IMR-90 (cell line): Measurements from ENCODE around the gene WASL. TPM values are rescaled to one million over a fixed set of nuclear protein-coding genes. Genes with fewer than 3 reads are reported as not detected.

Experiments
- ATAC-seq: fragments of 200-7000 bp; cut with Tn5 transposase; 2 replicates; pipeline ENCODE4 v1.9.1; 2020; ENCODE audit warnings: low read depth, mild to moderate bottlenecking, moderate library complexity
- BruUV-seq: library from RNA; stranded (reverse); fragments of 400-500 nt; replicated peaks from 2 replicates; lab custom pipeline; 2021; lab: Mats Ljungman, UMichigan
- CTCF ChIA-PET: fragments of 300-600 bp; formaldehyde crosslinking; extraction: SDS; loops from one replicate; lab custom pipeline; 2021; ENCODE audit warnings: antibody characterized with exemption; lab: Yijun Ruan, JAX
- POLR2A ChIA-PET: fragments of 300-600 bp; sonication (Branson Sonifier 250); formaldehyde crosslinking; loops from one replicate; lab custom pipeline; 2022; ENCODE audit warnings: antibody characterized with exemption; ENCODE audit not compliant: unreplicated experiment; lab: Charles Lee
- DNase-seq: peaks from one replicate; pipeline ENCODE4 v3.0.0; 2013
- H2AFZ ChIP-seq: replicated peaks from 2 replicates; pipeline ENCODE3; 2013; ENCODE audit warnings: low read length, mild to moderate bottlenecking; ENCODE audit not compliant: poor library complexity
- H2AK5ac ChIP-seq: 2 replicates; pipeline ENCODE4 v1.6.1; 2013; ENCODE audit warnings: low read depth, low read length, inconsistent platforms
- H2AK9ac ChIP-seq: replicated peaks from 2 replicates; pipeline ENCODE3; 2013; ENCODE audit warnings: mild to moderate bottlenecking, low read depth, low read length, moderate library complexity; ENCODE audit not compliant: poor library complexity
- H2BK120ac ChIP-seq: 2 replicates; pipeline ENCODE4 v1.6.1; 2013; ENCODE audit warnings: low read depth, low read length, inconsistent platforms
- H2BK15ac ChIP-seq: 3 replicates; pipeline ENCODE4 v1.6.1; 2013; ENCODE audit warnings: low read depth, low read length, inconsistent platforms
- H2BK20ac ChIP-seq: 2 replicates; pipeline ENCODE4 v1.6.1; 2013; ENCODE audit warnings: low read depth, mild to moderate bottlenecking, inconsistent platforms, low read length, moderate library complexity
- H2BK5ac ChIP-seq: 2 replicates; pipeline ENCODE4 v1.6.1; 2013; ENCODE audit warnings: mild to moderate bottlenecking, low read depth, low read length, inconsistent platforms; ENCODE audit not compliant: poor library complexity, severe bottlenecking
- H3K14ac ChIP-seq: replicated peaks from 2 replicates; pipeline ENCODE4 v1.6.1; 2013; ENCODE audit warnings: low read depth, low read length, inconsistent platforms
- H3K18ac ChIP-seq: 2 replicates; pipeline ENCODE4 v1.6.1; 2013; ENCODE audit warnings: low read depth, low read length, control low read depth
- H3K23ac ChIP-seq: 2 replicates; pipeline ENCODE4 v1.6.1; 2013; ENCODE audit warnings: low read depth, low read length, inconsistent platforms
- H3K27ac ChIP-seq: 2 replicates; pipeline ENCODE4 v1.5.1; 2013; ENCODE audit warnings: mild to moderate bottlenecking, control low read depth, low read length; ENCODE audit not compliant: insufficient read depth
- H3K27me3 ChIP-seq: 2 replicates; pipeline ENCODE4 v1.6.1; 2013; ENCODE audit warnings: low read length; ENCODE audit not compliant: control insufficient read depth, insufficient read depth
- H3K36me3 ChIP-seq: 2 replicates; pipeline ENCODE4 v1.6.1; 2013; ENCODE audit warnings: low read length, mixed read lengths; ENCODE audit not compliant: control insufficient read depth, insufficient read depth
- H3K4ac ChIP-seq: 2 replicates; pipeline ENCODE4 v1.6.1; 2013; ENCODE audit warnings: low read depth, low read length, inconsistent platforms
- H3K4me1 ChIP-seq: 2 replicates; pipeline ENCODE4 v1.6.1; 2013; ENCODE audit warnings: low read length, mixed read lengths; ENCODE audit not compliant: control insufficient read depth, insufficient read depth
- H3K4me2 ChIP-seq: 2 replicates; pipeline ENCODE4 v1.6.1; 2013; ENCODE audit warnings: low read depth, mild to moderate bottlenecking, control low read depth, low read length, moderate library complexity
- H3K4me3 ChIP-seq: 2 replicates; pipeline ENCODE4 v1.5.1; 2013; ENCODE audit warnings: low read depth, mild to moderate bottlenecking, control low read depth, low read length, moderate library complexity; ENCODE audit not compliant: insufficient read depth
- H3K56ac ChIP-seq: 2 replicates; pipeline ENCODE4 v1.6.1; 2013; ENCODE audit warnings: low read length, inconsistent platforms; ENCODE audit not compliant: insufficient read depth; ENCODE audit errors: extremely low read depth
- H3K79me1 ChIP-seq, 2 experiments: 2 replicates each; pipeline ENCODE4 v1.6.1; 2013; ENCODE audit warnings: low read length in 2 of 2, inconsistent platforms in 1 of 2, low read depth in 1 of 2
- H3K9ac ChIP-seq: 2 replicates; pipeline ENCODE4 v1.6.1; 2013; ENCODE audit warnings: low read depth, low read length, control low read depth
- H3K9me1 ChIP-seq: 2 replicates; pipeline ENCODE4 v1.6.1; 2013; ENCODE audit warnings: low read length, inconsistent platforms; ENCODE audit not compliant: insufficient read depth
- H3K9me3 ChIP-seq: 2 replicates; pipeline ENCODE4 v1.6.1; 2013; ENCODE audit warnings: low read length; ENCODE audit not compliant: control insufficient read depth, insufficient read depth
- H4K20me1 ChIP-seq: 2 replicates; pipeline ENCODE4 v1.6.1; 2013; ENCODE audit warnings: low read length, inconsistent platforms; ENCODE audit not compliant: insufficient read depth
- H4K5ac ChIP-seq: 2 replicates; pipeline ENCODE4 v1.6.1; 2013; ENCODE audit warnings: mild to moderate bottlenecking, low read depth, low read length, control low read depth
- H4K8ac ChIP-seq, 2 experiments: 2 replicates each; pipeline ENCODE4 v1.6.1; 2013; ENCODE audit warnings: low read depth in 2 of 2, low read length in 2 of 2, control low read depth in 1 of 2, inconsistent platforms in 1 of 2
- H4K91ac ChIP-seq: 2 replicates; pipeline ENCODE4 v1.6.1; 2013; ENCODE audit warnings: low read depth, low read length, inconsistent platforms; ENCODE audit not compliant: insufficient read depth
- BHLHE40 ChIP-seq: fragments of 150-350 bp; IDR thresholded peaks from 2 replicates; pipeline ENCODE4 v1.6.1; 2016; ENCODE audit warnings: mild to moderate bottlenecking, low read depth, low read length
- CTCF ChIP-seq: conservative IDR thresholded peaks from 2 replicates; pipeline ENCODE4 v1.5.1; 2012; ENCODE audit warnings: mild to moderate bottlenecking, low read depth, low read length, improper control_type of control experiment
- FOS ChIP-seq: fragments of 150-350 bp; IDR thresholded peaks from 2 replicates; pipeline ENCODE4 v1.6.1; 2016; ENCODE audit warnings: low read depth, low read length
- MAFK ChIP-seq: IDR thresholded peaks from 2 replicates; pipeline ENCODE4 v1.6.1; 2012; ENCODE audit warnings: low read depth, low read length, improper control_type of control experiment
- WGBS, 2 experiments: methylation state at CpG; one replicate each; pipeline versions ENCODE4 v1.1.5 to v1.1.7; 2013; ENCODE audit warnings: missing lambda C conversion rate in 2 of 2; ENCODE audit not compliant: insufficient read length in 1 of 2; ENCODE audit errors: extremely low coverage in 2 of 2; 5-methylcytosine and 5-hydroxymethylcytosine counted together
- dilution Hi-C: fragments of 300-500 bp; cut with HindIII; formaldehyde crosslinking; loops from one replicate; pipeline ENCODE4 v1.14.3; 2018; ENCODE audit warnings: low sequenced_read_pairs; ENCODE audit not compliant: unreplicated experiment
- in situ Hi-C: fragments of 300-500 bp; cut with MboI; formaldehyde crosslinking; loops from 3 replicates; pipeline ENCODE4 v1.14.3; 2019; ENCODE audit warnings: low sequenced_read_pairs, inconsistent platforms, mixed read lengths
- intact Hi-C: fragments of 100-400 bp; cut with micrococcal nuclease; formaldehyde crosslinking; loops from 2 replicates; pipeline ENCODE4 v1.10.0; 2022
- polyA plus RNA-seq, 3 experiments: library from polyadenylated mRNA; depleted of rRNA; stranded (reverse); fragments of >200 nt; gene quantifications; 2 replicates each; pipeline ENCODE4 v1.2.3, GENCODE V29; 2012; ENCODE audit warnings: low replicate concordance in 1 of 3
- total RNA-seq: library from RNA; depleted of rRNA; stranded (reverse); fragments of >200 nt; gene quantifications from 2 replicates; pipeline ENCODE4 v1.2.3, GENCODE V29; 2012

Gene WASL
- total and polyA plus RNA-seq, 2 of the 4 experiments (the other 2 are of a cell fraction), result 2.3 to 7.9 TPM

- POLR2A ChIA-PET, result no interaction called here
- no TSS peak for BruUV-seq
- no peak overlapping the region for H2BK120ac ChIP-seq
Measured at GRCh38 chr7:123641901-123642300, 106.9 kb downstream of the WASL start.

More at GRCh38 chr7:123641901-123642300, 106.9 kb downstream of the WASL start:
- H3K9me1 ChIP-seq, result no peaks in the 10 kb centered on the region
- H3K4ac ChIP-seq, result no peak overlapping the region
- no peak for TF ChIP-seq CTCF
- TF ChIP-seq BHLHE40, result no peak
- no peak for TF ChIP-seq MAFK
- TF ChIP-seq FOS, result no peak
- H3K4me1 ChIP-seq, result peaks cover 3% of the 10 kb centered on the region; the same call in 1 of the 2 replicates
- CTCF ChIA-PET, result no interaction called here
- H3K4me3 ChIP-seq, result no peak overlapping the region
- H2AK5ac ChIP-seq, result no peak overlapping the region
- H4K91ac ChIP-seq, result no peak overlapping the region
- H3K27me3 ChIP-seq, result peaks cover 2% of the 10 kb centered on the region
- H2AK9ac ChIP-seq, result no peak overlapping the region
- WGBS, 2 experiments, result 40% methylated on average over 1 of the region's 5 CpGs; no CpG with 5 or more reads in 1 of the 2 experiments
- no peaks in the 10 kb centered on the region for H3K36me3 ChIP-seq
- dilution Hi-C loops (no loop called here), intact Hi-C loops (no loop called here), in situ Hi-C loops (loop anchor here (25.0 kb wide), 1 partner anchor 220 kb away; no protein-coding TSS in a partner anchor)
- DNase-seq, result no peak
- no peak overlapping the region for H3K23ac ChIP-seq
- no peak overlapping the region for H2BK15ac ChIP-seq
- no peak overlapping the region for H3K27ac ChIP-seq
- H3K4me2 ChIP-seq, result no peak overlapping the region
- ATAC-seq, result no peak
- H3K56ac ChIP-seq, result no peak overlapping the region
- H3K14ac ChIP-seq, result no peak overlapping the region
- H4K20me1 ChIP-seq, result no peaks in the 10 kb centered on the region
- H4K5ac ChIP-seq, result no peak overlapping the region
- H3K79me1 ChIP-seq, result no peaks in the 10 kb centered on the region
- H4K8ac ChIP-seq, result no peak overlapping the region
- no peaks in the 10 kb centered on the region for H3K9me3 ChIP-seq
- no peak overlapping the region for H2AFZ ChIP-seq
- no peak overlapping the region for H2BK20ac ChIP-seq
- H2BK5ac ChIP-seq, result no peak overlapping the region
- no peak overlapping the region for H3K9ac ChIP-seq
- no peak overlapping the region for H3K18ac ChIP-seq
